ENCODE data around the gene CACNA2D1.

GRCh38 chr7:82335001-82335400 is 108.6 kb downstream of the CACNA2D1 start:
- no peak for TF ChIP-seq SUZ12 (IDR thresholded peaks at IDR 0.05)
- TF ChIP-seq BHLHE40 (IDR thresholded peaks at IDR 0.05; ENCODE audit: borderline replicate concordance): no peak
- no peak for TF ChIP-seq ARNT (IDR thresholded peaks at IDR 0.05)
- TF ChIP-seq ELF4 (IDR thresholded peaks at IDR 0.05): no peak
- TF ChIP-seq L3MBTL2 (conservative IDR thresholded peaks at IDR 0.05): no peak
- TF ChIP-seq FOXM1 (IDR thresholded peaks at IDR 0.05; ENCODE audit: borderline replicate concordance): no peak
- TF ChIP-seq SP1 (IDR thresholded peaks at IDR 0.05): no peak
- TF ChIP-seq TARDBP (IDR thresholded peaks at IDR 0.05): no peak
- TF ChIP-seq FOXK2 (IDR thresholded peaks at IDR 0.05): no peak
- TF ChIP-seq CTBP1 (IDR thresholded peaks at IDR 0.05; ENCODE audit: borderline replicate concordance): no peak
- no peak for TF ChIP-seq FOXA1 (IDR thresholded peaks at IDR 0.05)
- no peak for TF ChIP-seq ZNF384 (IDR thresholded peaks at IDR 0.05)
